IPS-11a (cell line): ENCODE data around the gene RPL15.
"Not testable (repeated sequence)": the region's sequence is repeated elsewhere in the genome, so short reads cannot be mapped to it uniquely, and the experiment has no call there.

Source experiments
- H3K4me3 ChIP-seq: one replicate; pipeline ENCODE4 v1.5.1; 2013; ENCODE audit warnings: low read depth, low read length, control low read depth

RPL15 gene

GRCh38 chr3:23889386-23889785 lies 27.5 kb upstream of the RPL15 start:
- H3K4me3 ChIP-seq, result no peak overlapping the region

GRCh38 chr3:23889950-23890349 lies 27.0 kb upstream of the RPL15 start:
- no peak overlapping the region for H3K4me3 ChIP-seq

GRCh38 chr3:23894254-23895061 lies 22.5 kb upstream of the RPL15 start:
- no peak overlapping the region for H3K4me3 ChIP-seq

GRCh38 chr3:23895181-23895580 lies 21.8 kb upstream of the RPL15 start:
- no peak overlapping the region for H3K4me3 ChIP-seq

GRCh38 chr3:23900744-23901143 lies 16.2 kb upstream of the RPL15 start:
- no peak overlapping the region for H3K4me3 ChIP-seq

GRCh38 chr3:23904545-23904944 lies 12.4 kb upstream of the RPL15 start:
- H3K4me3 ChIP-seq, result no peak overlapping the region

- H3K4me3 ChIP-seq, result no peak overlapping the region
Measured at GRCh38 chr3:23909341-23909740, 7.6 kb upstream of the RPL15 start.

GRCh38 chr3:23911397-23911796 lies 5.5 kb upstream of the RPL15 start:
- no peak overlapping the region for H3K4me3 ChIP-seq

- H3K4me3 ChIP-seq, result not testable (repeated sequence)
Measured at GRCh38 chr3:23912335-23912734, 4.6 kb upstream of the RPL15 start.

GRCh38 chr3:23913182-23913581 lies 3.8 kb upstream of the RPL15 start:
- H3K4me3 ChIP-seq, result no peak overlapping the region

GRCh38 chr3:23913873-23914743 lies 2.8 kb upstream of the RPL15 start:
- H3K4me3 ChIP-seq, result no peak overlapping the region

GRCh38 chr3:23915537-23916108 lies 1.3 kb upstream of the RPL15 start:
- peak overlapping the region; percentile 99 for H3K4me3 ChIP-seq

GRCh38 chr3:23916152-23916885 lies 613 bp upstream of the RPL15 start:
- peak overlapping the region; percentile 99 for H3K4me3 ChIP-seq

- H3K4me3 ChIP-seq, result peak overlapping the region; percentile 99
Measured at GRCh38 chr3:23917679-23918303, 859 bp downstream of the RPL15 start.

- peak overlapping the region; percentile 99 for H3K4me3 ChIP-seq
Measured at GRCh38 chr3:23918331-23918730, 1.4 kb downstream of the RPL15 start.

- H3K4me3 ChIP-seq, result no peak overlapping the region
Measured at GRCh38 chr3:23919628-23920027, 2.7 kb downstream of the RPL15 start.

- no peak overlapping the region for H3K4me3 ChIP-seq
Measured at GRCh38 chr3:23920151-23920655, 3.3 kb downstream of the RPL15 start.

- no peak overlapping the region for H3K4me3 ChIP-seq
Measured at GRCh38 chr3:23921052-23921511, 4.2 kb downstream of the RPL15 start.

- H3K4me3 ChIP-seq, result no peak overlapping the region
Measured at GRCh38 chr3:23923786-23924185, 6.9 kb downstream of the RPL15 start.

GRCh38 chr3:23926246-23926645 lies 9.3 kb downstream of the RPL15 start:
- no peak overlapping the region for H3K4me3 ChIP-seq
